ENCODE results near the gene ARHGAP15. TPM values are rescaled to one million over a fixed set of nuclear protein-coding genes. Genes with fewer than 3 reads are reported as not detected.

Gene ARHGAP15
- total and polyA plus RNA-seq, 2 experiments from 2014 or later: 0.26 TPM; not detected in 1

GRCh38 chr2:143514413-143514812 is 385.2 kb downstream of the ARHGAP15 start:
- DNase-seq (ENCODE audit: low spot score) (no peak), ATAC-seq (no peak)
- Histone ChIP-seq H3K79me2 (replicated peaks; ENCODE audit: insufficient read depth) (no peaks in the 10 kb centered on the region), H3K27me3 (ENCODE audit: insufficient read depth) (no peaks in the 10 kb centered on the region), H3K9me2 (ENCODE audit: insufficient read depth) (no peaks in the 10 kb centered on the region), H3K4me2 (no peak overlapping the region), H3F3A (replicated peaks; ENCODE audit: low read depth) (no peaks in the 10 kb centered on the region), H2AFZ (no peak overlapping the region), H3K4me3 (no peak overlapping the region), H3K4me1 (ENCODE audit: insufficient read depth) (no peaks in the 10 kb centered on the region), H3K36me3 (ENCODE audit: insufficient read depth) (no peaks in the 10 kb centered on the region), H4K20me1 (replicated peaks; ENCODE audit: insufficient read depth) (no peaks in the 10 kb centered on the region), H3K27ac (ENCODE audit: low read depth) (no peak overlapping the region)
- no peak overlapping the region for H3K27ac Mint-ChIP-seq
- H3K27me3 Mint-ChIP-seq (ENCODE audit: insufficient read depth, low read depth, poor library complexity): no peaks in the 10 kb centered on the region
- no peak overlapping the region for H3K4me3 Mint-ChIP-seq
- no peak for TF ChIP-seq EZH2 (IDR thresholded peaks at IDR 0.05; ENCODE audit: low read depth, unreplicated experiment)
- no peak for TF ChIP-seq CTCF (conservative IDR thresholded peaks at IDR 0.05; ENCODE audit: low read depth in 2 of 2)
- no peak for TF ChIP-seq ZNF331 (CRISPR knock-in tag; IDR thresholded peaks at IDR 0.05; ENCODE audit: low read depth)
- TF ChIP-seq EZH2phosphoT487 (IDR thresholded peaks at IDR 0.05; ENCODE audit: unreplicated experiment): no peak
- TF ChIP-seq CREB1 (CRISPR knock-in tag; IDR thresholded peaks at IDR 0.05; ENCODE audit: low read depth): no peak
- TF ChIP-seq STAT1 (IDR thresholded peaks at IDR 0.05; ENCODE audit: unreplicated experiment): no peak
- no peak for TF ChIP-seq NANOG (IDR thresholded peaks at IDR 0.05; ENCODE audit: borderline replicate concordance)
- TF ChIP-seq ETS1 (IDR thresholded peaks at IDR 0.05): no peak
- TF ChIP-seq POLR2AphosphoS5 (IDR thresholded peaks at IDR 0.05; ENCODE audit: low read depth): no peak
- no peak for TF ChIP-seq JUNB (IDR thresholded peaks at IDR 0.05; ENCODE audit: unreplicated experiment)
- H3K4me1 Mint-ChIP-seq: no peaks in the 10 kb centered on the region
- H3K36me3 Mint-ChIP-seq (ENCODE audit: low read depth): no peaks in the 10 kb centered on the region
- H3K9me3 Mint-ChIP-seq: no peaks in the 10 kb centered on the region

- Histone ChIP-seq H2AFZ (no peak overlapping the region), H3K4me2 (no peak overlapping the region), H3K4me1 (ENCODE audit: insufficient read depth) (no peaks in the 10 kb centered on the region), H3K4me3 (no peak overlapping the region), H3K36me3 (ENCODE audit: insufficient read depth) (no peaks in the 10 kb centered on the region), H3K27me3 (ENCODE audit: insufficient read depth) (no peaks in the 10 kb centered on the region), H3K27ac (ENCODE audit: low read depth) (no peak overlapping the region), H3K79me2 (replicated peaks; ENCODE audit: insufficient read depth) (no peaks in the 10 kb centered on the region), H4K20me1 (replicated peaks; ENCODE audit: insufficient read depth) (no peaks in the 10 kb centered on the region), H3F3A (replicated peaks; ENCODE audit: low read depth) (no peaks in the 10 kb centered on the region), H3K9me2 (ENCODE audit: insufficient read depth) (no peaks in the 10 kb centered on the region)
- Mint-ChIP-seq H3K36me3 (ENCODE audit: low read depth) (no peaks in the 10 kb centered on the region), H3K9me3 (no peaks in the 10 kb centered on the region), H3K4me3 (no peak overlapping the region), H3K27ac (no peak overlapping the region), H3K27me3 (ENCODE audit: insufficient read depth, low read depth, poor library complexity) (no peaks in the 10 kb centered on the region), H3K4me1 (no peaks in the 10 kb centered on the region)
- ATAC-seq (no peak), DNase-seq (ENCODE audit: low spot score) (no peak)
- TF ChIP-seq STAT1 (IDR thresholded peaks at IDR 0.05; ENCODE audit: unreplicated experiment): no peak
- no peak for TF ChIP-seq EZH2 (IDR thresholded peaks at IDR 0.05; ENCODE audit: low read depth, unreplicated experiment)
- no peak for TF ChIP-seq NANOG (IDR thresholded peaks at IDR 0.05; ENCODE audit: borderline replicate concordance)
- TF ChIP-seq ZNF462 (CRISPR knock-in tag; IDR thresholded peaks at IDR 0.05): no peak
- no peak for TF ChIP-seq ZNF114 (CRISPR knock-in tag; IDR thresholded peaks at IDR 0.05)
- no peak for TF ChIP-seq POLR2AphosphoS5 (IDR thresholded peaks at IDR 0.05; ENCODE audit: low read depth)
- TF ChIP-seq ETS1 (IDR thresholded peaks at IDR 0.05): no peak
Observed at GRCh38 chr2:143515318-143515717, 386.1 kb downstream of the ARHGAP15 start.

Data from GM23338 (cell line).